ENCODE results near the gene HDDC3. TPM values are rescaled to one million over a fixed set of nuclear protein-coding genes. Genes with fewer than 3 reads are reported as not detected.

The HDDC3 gene
- total RNA-seq, 2 donors from 2014 or later, result 11.5 to 13.1 TPM

- peaks cover 74% of the 10 kb centered on the region for H3K36me3 ChIP-seq
- H3K4me3 ChIP-seq, result no peak overlapping the region
- no peaks in the 10 kb centered on the region for H3K9me3 ChIP-seq
- H3K27me3 ChIP-seq (replicated peaks; ENCODE audit: insufficient read depth), result no peaks in the 10 kb centered on the region
- no peak for ATAC-seq (ENCODE audit: insufficient number of reproducible peaks, low FRiP score, low read depth)
- no peak for TF ChIP-seq CTCF (IDR thresholded peaks at IDR 0.05)
- DNase-seq (ENCODE audit: low spot score), result no peak
- no peak overlapping the region for H3K27ac ChIP-seq
- no peaks in the 10 kb centered on the region for H3K4me1 ChIP-seq (ENCODE audit: control insufficient read depth in 1 of 2, low read depth in 2 of 2)
Measured at GRCh38 chr15:90947577-90948357, 15.4 kb upstream of the HDDC3 start.

GRCh38 chr15:90946941-90947576 lies 14.7 kb upstream of the HDDC3 start:
- Histone ChIP-seq H3K4me1 (ENCODE audit: control insufficient read depth in 1 of 2, low read depth in 2 of 2) (no peaks in the 10 kb centered on the region), H3K36me3 (peaks cover 80% of the 10 kb centered on the region), H3K9me3 (no peaks in the 10 kb centered on the region), H3K27ac (no peak overlapping the region), H3K4me3 (no peak overlapping the region), H3K27me3 (replicated peaks; ENCODE audit: insufficient read depth) (no peaks in the 10 kb centered on the region)
- ATAC-seq (ENCODE audit: insufficient number of reproducible peaks, low FRiP score, low read depth), result no peak
- no peak for DNase-seq (ENCODE audit: low spot score)
- TF ChIP-seq CTCF (IDR thresholded peaks at IDR 0.05), result no peak

- Histone ChIP-seq H3K36me3 (peaks cover 79% of the 10 kb centered on the region), H3K4me3 (no peak overlapping the region), H3K9me3 (no peaks in the 10 kb centered on the region), H3K4me1 (ENCODE audit: control insufficient read depth in 1 of 2, low read depth in 2 of 2) (no peaks in the 10 kb centered on the region), H3K27me3 (replicated peaks; ENCODE audit: insufficient read depth) (no peaks in the 10 kb centered on the region), H3K27ac (no peak overlapping the region)
- TF ChIP-seq CTCF (IDR thresholded peaks at IDR 0.05), result no peak
- no peak for ATAC-seq (ENCODE audit: insufficient number of reproducible peaks, low FRiP score, low read depth)
- no peak for DNase-seq (ENCODE audit: low spot score)
Measured at GRCh38 chr15:90946538-90946937, 14.2 kb upstream of the HDDC3 start.

GRCh38 chr15:90945091-90945490 lies 12.7 kb upstream of the HDDC3 start:
- H3K36me3 ChIP-seq, result peaks cover 80% of the 10 kb centered on the region
- DNase-seq (ENCODE audit: low spot score), result no peak
- no peak for ATAC-seq (ENCODE audit: insufficient number of reproducible peaks, low FRiP score, low read depth)

More at GRCh38 chr15:90945091-90945490, 12.7 kb upstream of the HDDC3 start:
- H3K27ac ChIP-seq, result no peak overlapping the region
- H3K4me1 ChIP-seq (ENCODE audit: control insufficient read depth in 1 of 2, low read depth in 2 of 2), result no peaks in the 10 kb centered on the region
- TF ChIP-seq CTCF (IDR thresholded peaks at IDR 0.05), result no peak
- no peak overlapping the region for H3K4me3 ChIP-seq
- no peaks in the 10 kb centered on the region for H3K27me3 ChIP-seq (replicated peaks; ENCODE audit: insufficient read depth)
- no peaks in the 10 kb centered on the region for H3K9me3 ChIP-seq
